Testis (tissue), 3 donors: Measurements from ENCODE around the gene GPR78. TPM values are rescaled to one million over a fixed set of nuclear protein-coding genes. Genes with fewer than 3 reads are reported as not detected.

Source experiments
- polyA plus RNA-seq: library from polyadenylated mRNA; stranded (reverse); fragments of 350-450 nt; fragmentation: Illumina TruSeq; extraction: RNeasy Lipid Tissue Mini Kit (QIAGEN cat#74804); gene quantifications from one replicate; pipeline ENCODE4 v1.2.3, GENCODE V29; 2014; ENCODE audit warnings: low read depth, low replicate concordance; ENCODE audit not compliant: insufficient read depth
- total RNA-seq, 2 donors: library from RNA; depleted of rRNA; stranded (reverse); fragments of >200 nt; gene quantifications; one replicate each; pipeline ENCODE4 v1.2.3, GENCODE V29; 2016

GPR78 gene
- total and polyA plus RNA-seq, 3 donors from 2014 or later, result 0.34 to 0.99 (median 0.39) TPM

Other genes with a start within 250 kb of the GPR78 start
- gene ACOX3, start 139.7 kb upstream of the GPR78 start, total RNA-seq, result 10 to 100 TPM; 29.8 to 35.9 TPM
- 8.6 TPM for gene ACOX3, start 139.7 kb upstream of the GPR78 start, polyA plus RNA-seq
- gene TRMT44, start 139.6 kb upstream of the GPR78 start, total RNA-seq, result 10 to 100 TPM; 41.3 to 52.7 TPM
- 20.9 TPM for gene TRMT44, start 139.6 kb upstream of the GPR78 start, polyA plus RNA-seq
- 10 to 100 TPM in 1 of 2 donors, 1 to 10 TPM in 1; 2.0 to 10.2 TPM for gene CPZ, start 12.4 kb downstream of the GPR78 start, total RNA-seq
- gene CPZ, start 12.4 kb downstream of the GPR78 start, polyA plus RNA-seq, result 21.9 TPM